ENCODE measurements around the gene HK1.

HK1 gene

GRCh38 chr10:69353977-69354635 is 75.8 kb downstream of the HK1 start:
- no peak overlapping the region for H3K4me2 ChIP-seq (ENCODE audit: low read depth, low read length)
- H3K79me2 ChIP-seq (ENCODE audit: low read length) = no peaks in the 10 kb centered on the region
- H4K20me1 ChIP-seq (ENCODE audit: insufficient read depth, low read length) = no peaks in the 10 kb centered on the region
- no peaks in the 10 kb centered on the region for H3K9me3 ChIP-seq (replicated peaks; ENCODE audit: insufficient read depth, low read length)
- no peak overlapping the region for H3K9ac ChIP-seq (ENCODE audit: low read length)
- no peaks in the 10 kb centered on the region for H3F3A ChIP-seq (ENCODE audit: insufficient read depth, low read length)
- H3K27me3 ChIP-seq (replicated peaks; ENCODE audit: insufficient read depth, low read length) = no peaks in the 10 kb centered on the region
- no peak for DNase-seq
- no peak overlapping the region for H3K4me3 ChIP-seq (ENCODE audit: low read length)
- H3K27ac ChIP-seq (ENCODE audit: low read length) = no peak overlapping the region
- TF ChIP-seq EZH2phosphoT487 (IDR thresholded peaks at IDR 0.05; ENCODE audit: low read length) (no peak), CTCF (IDR thresholded peaks at IDR 0.05; ENCODE audit: low read length) (no peak), EZH2 (optimal IDR thresholded peaks at IDR 0.05; ENCODE audit: low read depth, low read length) (no peak)
- no peak overlapping the region for H2AFZ ChIP-seq (ENCODE audit: low read length)
- H3K4me1 ChIP-seq (ENCODE audit: low read length) = no peaks in the 10 kb centered on the region
- H3K9me2 ChIP-seq (replicated peaks; ENCODE audit: insufficient read depth, low read length) = no peaks in the 10 kb centered on the region
- H3K36me3 ChIP-seq (replicated peaks; ENCODE audit: insufficient read depth, low read length) = no peaks in the 10 kb centered on the region

GRCh38 chr10:69356187-69356586 is 77.9 kb downstream of the HK1 start:
- Histone ChIP-seq H3K36me3 (replicated peaks; ENCODE audit: insufficient read depth, low read length) (no peaks in the 10 kb centered on the region), H3K4me3 (ENCODE audit: low read length) (no peak overlapping the region), H3K9me3 (replicated peaks; ENCODE audit: insufficient read depth, low read length) (no peaks in the 10 kb centered on the region), H3K4me2 (ENCODE audit: low read depth, low read length) (no peak overlapping the region), H3F3A (ENCODE audit: insufficient read depth, low read length) (no peaks in the 10 kb centered on the region), H2AFZ (ENCODE audit: low read length) (no peak overlapping the region), H3K27ac (ENCODE audit: low read length) (no peak overlapping the region), H4K20me1 (ENCODE audit: insufficient read depth, low read length) (no peaks in the 10 kb centered on the region), H3K9me2 (replicated peaks; ENCODE audit: insufficient read depth, low read length) (no peaks in the 10 kb centered on the region), H3K4me1 (ENCODE audit: low read length) (no peaks in the 10 kb centered on the region), H3K9ac (ENCODE audit: low read length) (no peak overlapping the region), H3K79me2 (ENCODE audit: low read length) (no peaks in the 10 kb centered on the region), H3K27me3 (replicated peaks; ENCODE audit: insufficient read depth, low read length) (no peaks in the 10 kb centered on the region)
- DNase-seq = no peak
- TF ChIP-seq EZH2 (optimal IDR thresholded peaks at IDR 0.05; ENCODE audit: low read depth, low read length) = no peak
- TF ChIP-seq EZH2phosphoT487 (IDR thresholded peaks at IDR 0.05; ENCODE audit: low read length) = no peak
- TF ChIP-seq CTCF (IDR thresholded peaks at IDR 0.05; ENCODE audit: low read length) = no peak

- Histone ChIP-seq H3K4me2 (ENCODE audit: low read depth, low read length) (no peak overlapping the region), H4K20me1 (ENCODE audit: insufficient read depth, low read length) (no peaks in the 10 kb centered on the region), H3K27ac (ENCODE audit: low read length) (no peak overlapping the region), H3K36me3 (replicated peaks; ENCODE audit: insufficient read depth, low read length) (no peaks in the 10 kb centered on the region), H3K27me3 (replicated peaks; ENCODE audit: insufficient read depth, low read length) (no peaks in the 10 kb centered on the region), H3K4me1 (ENCODE audit: low read length) (no peaks in the 10 kb centered on the region), H3K9me3 (replicated peaks; ENCODE audit: insufficient read depth, low read length) (no peaks in the 10 kb centered on the region), H3K9me2 (replicated peaks; ENCODE audit: insufficient read depth, low read length) (no peaks in the 10 kb centered on the region), H3F3A (ENCODE audit: insufficient read depth, low read length) (no peaks in the 10 kb centered on the region), H3K9ac (ENCODE audit: low read length) (no peak overlapping the region), H3K79me2 (ENCODE audit: low read length) (no peaks in the 10 kb centered on the region), H2AFZ (ENCODE audit: low read length) (no peak overlapping the region), H3K4me3 (ENCODE audit: low read length) (no peak overlapping the region)
- DNase-seq = no peak
- no peak for TF ChIP-seq EZH2 (optimal IDR thresholded peaks at IDR 0.05; ENCODE audit: low read depth, low read length)
- TF ChIP-seq EZH2phosphoT487 (IDR thresholded peaks at IDR 0.05; ENCODE audit: low read length) = no peak
- TF ChIP-seq CTCF (IDR thresholded peaks at IDR 0.05; ENCODE audit: low read length) = no peak
Measured at GRCh38 chr10:69358148-69358795, 80.0 kb downstream of the HK1 start.

Data from MM.1S (cell line).